Measurements from ENCODE around the gene ASB7. TPM values are rescaled to one million over a fixed set of nuclear protein-coding genes. Genes with fewer than 3 reads are reported as not detected.

The ASB7 gene
- polyA plus RNA-seq, 1 donor from 2014 or later, result 16.5 TPM

- Histone ChIP-seq H4K20me1 (ENCODE audit: insufficient read depth) (no peaks in the 10 kb centered on the region), H3F3A (ENCODE audit: insufficient read depth, low read length, poor library complexity, severe bottlenecking) (no peaks in the 10 kb centered on the region), H3K9me2 (ENCODE audit: insufficient read depth, low read length) (no peaks in the 10 kb centered on the region), H2AFZ (ENCODE audit: low read depth, low read length) (no peak overlapping the region), H3K79me2 (replicated peaks; ENCODE audit: insufficient read depth, low read length) (no peaks in the 10 kb centered on the region), H3K4me2 (ENCODE audit: low read length) (no peak overlapping the region), H3K9me3 (ENCODE audit: low read length) (no peaks in the 10 kb centered on the region), H3K9ac (ENCODE audit: low read length) (no peak overlapping the region), H3K4me3 (ENCODE audit: low read length) (no peak overlapping the region), H3K27ac (ENCODE audit: low read length) (no peak overlapping the region), H3K27me3 (ENCODE audit: insufficient read depth, low read depth, low read length) (no peaks in the 10 kb centered on the region), H3K36me3 (ENCODE audit: insufficient read depth, low read length) (no peaks in the 10 kb centered on the region)
- TF ChIP-seq RAD21 (conservative IDR thresholded peaks at IDR 0.05) (no peak), POLR2AphosphoS5 (IDR thresholded peaks at IDR 0.05) (no peak), TAF1 (IDR thresholded peaks at IDR 0.05; ENCODE audit: low read depth) (no peak), EP300 (conservative IDR thresholded peaks at IDR 0.05; ENCODE audit: poor library complexity, severe bottlenecking) (no peak), MXI1 (conservative IDR thresholded peaks at IDR 0.05; ENCODE audit: poor library complexity, severe bottlenecking) (no peak), REST (IDR thresholded peaks at IDR 0.05; ENCODE audit: borderline replicate concordance) (no peak), CTCF (IDR thresholded peaks at IDR 0.05; ENCODE audit: poor library complexity, severe bottlenecking) (no peak), SMC3 (conservative IDR thresholded peaks at IDR 0.05; ENCODE audit: poor library complexity) (no peak), EZH2 (IDR thresholded peaks at IDR 0.05; ENCODE audit: borderline replicate concordance, insufficient read depth, low read length, poor library complexity, severe bottlenecking) (no peak)
Measured at GRCh38 chr15:100652116-100652515, 49.7 kb downstream of the ASB7 start.

GRCh38 chr15:100653608-100654007, 51.2 kb downstream of the ASB7 start:
- Histone ChIP-seq H3K4me2 (ENCODE audit: low read length) (no peak overlapping the region), H3K79me2 (replicated peaks; ENCODE audit: insufficient read depth, low read length) (no peaks in the 10 kb centered on the region), H3K27ac (ENCODE audit: low read length) (no peak overlapping the region), H3K4me3 (ENCODE audit: low read length) (no peak overlapping the region), H3K9me3 (ENCODE audit: low read length) (no peaks in the 10 kb centered on the region), H3K36me3 (ENCODE audit: insufficient read depth, low read length) (no peaks in the 10 kb centered on the region), H3F3A (ENCODE audit: insufficient read depth, low read length, poor library complexity, severe bottlenecking) (no peaks in the 10 kb centered on the region), H4K20me1 (ENCODE audit: insufficient read depth) (no peaks in the 10 kb centered on the region), H3K9ac (ENCODE audit: low read length) (no peak overlapping the region), H2AFZ (ENCODE audit: low read depth, low read length) (no peak overlapping the region), H3K27me3 (ENCODE audit: insufficient read depth, low read depth, low read length) (no peaks in the 10 kb centered on the region), H3K9me2 (ENCODE audit: insufficient read depth, low read length) (no peaks in the 10 kb centered on the region)
- TF ChIP-seq MXI1 (conservative IDR thresholded peaks at IDR 0.05; ENCODE audit: poor library complexity, severe bottlenecking) (no peak), RAD21 (conservative IDR thresholded peaks at IDR 0.05) (no peak), SMC3 (conservative IDR thresholded peaks at IDR 0.05; ENCODE audit: poor library complexity) (no peak), TAF1 (IDR thresholded peaks at IDR 0.05; ENCODE audit: low read depth) (no peak), EP300 (conservative IDR thresholded peaks at IDR 0.05; ENCODE audit: poor library complexity, severe bottlenecking) (no peak), EZH2 (IDR thresholded peaks at IDR 0.05; ENCODE audit: borderline replicate concordance, insufficient read depth, low read length, poor library complexity, severe bottlenecking) (no peak), REST (IDR thresholded peaks at IDR 0.05; ENCODE audit: borderline replicate concordance) (no peak), POLR2AphosphoS5 (IDR thresholded peaks at IDR 0.05) (no peak)

Measured in neural cell (in vitro differentiated cells).